CD4-positive, alpha-beta T cell (primary cell): ENCODE results near the gene VAPB. TPM values are rescaled to one million over a fixed set of nuclear protein-coding genes. Genes with fewer than 3 reads are reported as not detected.

Experiments
- ATAC-seq: fragments of 200-7000 bp; cut with Tn5 transposase; one replicate; pipeline ENCODE4 v1.10.0; 2022; ENCODE audit warnings: mild to moderate bottlenecking; ENCODE audit not compliant: poor library complexity
- CTCF ChIA-PET: fragments of 350-600 bp; sonication (Branson Sonifier 250); formaldehyde crosslinking; loops from one replicate; lab custom pipeline; 2021; ENCODE audit warnings: antibody characterized with exemption, inconsistent platforms; lab: Charles Lee
- POLR2A ChIA-PET: fragments of 350-600 bp; sonication (Branson Sonifier 250); formaldehyde crosslinking; loops from one replicate; lab custom pipeline; 2021; ENCODE audit warnings: antibody characterized with exemption, inconsistent platforms; lab: Charles Lee
- DNase-seq, 14 experiments: peaks; one replicate each; pipeline ENCODE4 v3.0.0-alpha.2; 2013 to 2020; ENCODE audit warnings: mixed read lengths in 2 of 14
- H3K27ac ChIP-seq, 2 donors: one replicate each; pipeline versions ENCODE4 v1.5.1 to v1.7.0; 2013; ENCODE audit warnings: low read length in 2 of 2, low read depth in 1 of 2, mild to moderate bottlenecking in 1 of 2
- H3K27me3 ChIP-seq, 2 experiments: 1 replicate in 1 of 2; 2 replicates in 1 of 2; pipeline versions ENCODE4 v1.6.1 to v1.7.0; 2013; ENCODE audit warnings: low read length in 2 of 2, control low read depth in 1 of 2, mild to moderate bottlenecking in 1 of 2, moderate library complexity in 1 of 2; ENCODE audit not compliant: insufficient read depth in 2 of 2, control insufficient read depth in 1 of 2
- H3K36me3 ChIP-seq: one replicate; pipeline ENCODE4 v1.6.1; 2013; ENCODE audit warnings: low read length, control low read depth; ENCODE audit not compliant: insufficient read depth
- H3K4me1 ChIP-seq: one replicate; pipeline ENCODE4 v1.6.1; 2013; ENCODE audit warnings: low read length, control low read depth; ENCODE audit not compliant: insufficient read depth
- H3K4me3 ChIP-seq: one replicate; pipeline ENCODE4 v1.5.1; 2013; ENCODE audit warnings: mild to moderate bottlenecking, low read length, moderate library complexity
- H3K9me3 ChIP-seq, 2 experiments: 1 replicate in 1 of 2; 2 replicates in 1 of 2; pipeline versions ENCODE4 v1.6.1 to v1.7.0; 2013; ENCODE audit warnings: low read length in 2 of 2, mild to moderate bottlenecking in 2 of 2, control low read depth in 1 of 2, moderate library complexity in 1 of 2; ENCODE audit not compliant: control insufficient read depth in 1 of 2, insufficient read depth in 1 of 2
- H3K27ac Mint-ChIP-seq: one replicate; pipeline ENCODE4 v1.8.0; 2020; ENCODE audit warnings: mixed read lengths
- H3K27me3 Mint-ChIP-seq: one replicate; pipeline ENCODE4 v1.8.0; 2021; ENCODE audit warnings: mixed read lengths
- H3K36me3 Mint-ChIP-seq: one replicate; pipeline ENCODE4 v1.8.0; 2021; ENCODE audit warnings: low read depth, mixed read lengths
- H3K4me1 Mint-ChIP-seq: one replicate; pipeline ENCODE4 v1.8.0; 2021; ENCODE audit warnings: low read depth, mixed read lengths
- H3K4me3 Mint-ChIP-seq: one replicate; pipeline ENCODE4 v1.8.0; 2020; ENCODE audit warnings: mild to moderate bottlenecking, mixed read lengths
- H3K9me3 Mint-ChIP-seq: one replicate; pipeline ENCODE4 v1.8.0; 2020; ENCODE audit warnings: mixed read lengths
- CTCF ChIP-seq: fragments of 200-600 bp; IDR thresholded peaks from one replicate; pipeline ENCODE4 v1.8.0; 2022; ENCODE audit warnings: antibody characterized with exemption, mild to moderate bottlenecking
- intact Hi-C, 2 experiments: fragments of 100-400 bp; cut with DNase I in 1 of 2; cut with micrococcal nuclease in 1 of 2; formaldehyde crosslinking; loops; one replicate each; pipeline versions ENCODE4 v1.15.1 to v1.9.0; 2023 to 2025; cut with DNase I, micrococcal nuclease
- total RNA-seq, 174 experiments: library from RNA in 2 of 174; stranded (reverse) in 2 of 174; gene quantifications; one replicate each; pipeline ENCODE4 v1.2.3 and lab custom pipeline; 2021 to 2026

Gene VAPB
- total RNA-seq, 2 experiments from 2014 or later = 25.2 to 29.4 TPM

- peaks cover 16% of the 10 kb centered on the region for H3K36me3 ChIP-seq
- no peak for DNase-seq
- no peak overlapping the region for H3K4me3 ChIP-seq
- peaks cover 35% of the 10 kb centered on the region for H3K4me1 ChIP-seq
- no peaks in the 10 kb centered on the region for H3K27me3 Mint-ChIP-seq
- H3K9me3 ChIP-seq = no peaks in the 10 kb centered on the region
- H3K4me1 Mint-ChIP-seq = peaks cover 55% of the 10 kb centered on the region
- ChIA-PET CTCF (no interaction called here), POLR2A (interaction anchor here (1.1 kb wide), 1 partner anchor 9 kb away, joined by 6 read pairs; the partner anchor contains the start of gene VAPB)
- peak overlapping the region; percentile 4 for H3K27ac Mint-ChIP-seq
- H3K36me3 Mint-ChIP-seq = peaks cover 27% of the 10 kb centered on the region
- no peaks in the 10 kb centered on the region for H3K27me3 ChIP-seq
- no peaks in the 10 kb centered on the region for H3K9me3 Mint-ChIP-seq
- no peak for TF ChIP-seq CTCF
- ATAC-seq = no peak
- no peak overlapping the region for H3K27ac ChIP-seq
- H3K4me3 Mint-ChIP-seq = no peak overlapping the region
- intact Hi-C loops = loop anchor here (10.0 kb wide), 2 partner anchors 47 to 2003 kb away; partner anchors contain the start of genes AURKA (in 1 of the 2) and CSTF1 (in 1 of the 2)
Measured at GRCh38 chr20:58398254-58398653, 9.2 kb downstream of the VAPB start.

- ChIA-PET CTCF (interaction anchor here (0.6 to 1.0 kb wide), 3 partner anchors 9 to 1543 kb away, joined by 3 read pairs; no protein-coding TSS in a partner anchor), POLR2A (interaction anchor here (3.1 kb wide), 1 partner anchor 11 kb away, joined by 12 read pairs; the partner anchor contains the start of gene VAPB)
- Mint-ChIP-seq H3K4me3 (no peak overlapping the region), H3K27me3 (no peaks in the 10 kb centered on the region), H3K27ac (no peak overlapping the region), H3K4me1 (peaks cover 38% of the 10 kb centered on the region), H3K36me3 (peaks cover 11% of the 10 kb centered on the region), H3K9me3 (no peaks in the 10 kb centered on the region)
- DNase-seq (no peak), ATAC-seq (no peak)
- no peak for TF ChIP-seq CTCF
- no peak overlapping the region for H3K27ac ChIP-seq
- H3K36me3 ChIP-seq = peaks cover 9% of the 10 kb centered on the region
- intact Hi-C loops = loop anchor here (10.0 kb wide), 2 partner anchors 45 to 2005 kb away; partner anchors contain the start of genes AURKA (in 1 of the 2) and CSTF1 (in 1 of the 2)
- H3K27me3 ChIP-seq = no peaks in the 10 kb centered on the region
- H3K4me3 ChIP-seq = no peak overlapping the region
- no peaks in the 10 kb centered on the region for H3K9me3 ChIP-seq
- H3K4me1 ChIP-seq = peaks cover 37% of the 10 kb centered on the region
Measured at GRCh38 chr20:58399926-58400325, 10.9 kb downstream of the VAPB start.

- Histone ChIP-seq H3K4me1 (peaks cover 38% of the 10 kb centered on the region), H3K9me3 (no peaks in the 10 kb centered on the region), H3K27ac (no peak overlapping the region), H3K27me3 (no peaks in the 10 kb centered on the region), H3K4me3 (no peak overlapping the region), H3K36me3 (peaks cover 9% of the 10 kb centered on the region)
- no peak for TF ChIP-seq CTCF
- POLR2A ChIA-PET = interaction anchor here (3.1 kb wide), 1 partner anchor 12 kb away, joined by 12 read pairs; the partner anchor contains the start of gene VAPB
- Mint-ChIP-seq H3K9me3 (no peaks in the 10 kb centered on the region), H3K4me1 (peaks cover 26% of the 10 kb centered on the region), H3K4me3 (no peak overlapping the region), H3K27ac (no peak overlapping the region), H3K27me3 (no peaks in the 10 kb centered on the region), H3K36me3 (peaks cover 9% of the 10 kb centered on the region)
- ATAC-seq = no peak
- intact Hi-C loops = no loop called here
- CTCF ChIA-PET = no interaction called here
- peak in 1 of 14 experiments; percentile 4 for DNase-seq
Measured at GRCh38 chr20:58401162-58401561, 12.1 kb downstream of the VAPB start.
